ENCODE measurements around the gene MEIS1. TPM values are rescaled to one million over a fixed set of nuclear protein-coding genes. Genes with fewer than 3 reads are reported as not detected.

Gene MEIS1
- polyA plus RNA-seq, 4 donors = 1.1 to 15.0 (median 5.6) TPM

- no peak overlapping the region for H3K27ac ChIP-seq (ENCODE audit: low read depth in 1 of 3, low read length in 2 of 3)
- FAIRE-seq = no peak
- no peaks in the 10 kb centered on the region for H3K4me1 ChIP-seq (ENCODE audit: control insufficient read depth in 3 of 3, insufficient read depth in 2 of 3, low read depth in 1 of 3, low read length in 2 of 3)
- no peaks in the 10 kb centered on the region for H3K27me3 ChIP-seq (ENCODE audit: control insufficient read depth in 3 of 3, insufficient read depth in 3 of 3, low read length in 3 of 3)
- no peaks in the 10 kb centered on the region for H3K36me3 ChIP-seq (ENCODE audit: control insufficient read depth in 3 of 3, insufficient read depth in 2 of 3, low read depth in 1 of 3, low read length in 3 of 3)
- H3K9me3 ChIP-seq (ENCODE audit: control insufficient read depth in 2 of 2, insufficient read depth in 1 of 2, low read depth in 1 of 2, low read length in 1 of 2) = no peaks in the 10 kb centered on the region
- WGBS, 3 donors = 53 to 62% (median 60%) methylated on average over 2 of the region's 2 CpGs
- H3K4me3 ChIP-seq (ENCODE audit: low read depth in 1 of 3, low read length in 3 of 3) = no peak overlapping the region
- no peak for DNase-seq
Measured at GRCh38 chr2:66408905-66409304, 26.0 kb upstream of the MEIS1 start.

GRCh38 chr2:66412874-66413273, 22.1 kb upstream of the MEIS1 start:
- Histone ChIP-seq H3K9me3 (ENCODE audit: control insufficient read depth in 2 of 2, insufficient read depth in 1 of 2, low read depth in 1 of 2, low read length in 1 of 2) (no peaks in the 10 kb centered on the region), H3K4me3 (ENCODE audit: low read depth in 1 of 3, low read length in 3 of 3) (no peak overlapping the region), H3K36me3 (ENCODE audit: control insufficient read depth in 3 of 3, insufficient read depth in 2 of 3, low read depth in 1 of 3, low read length in 3 of 3) (no peaks in the 10 kb centered on the region), H3K4me1 (ENCODE audit: control insufficient read depth in 3 of 3, insufficient read depth in 2 of 3, low read depth in 1 of 3, low read length in 2 of 3) (no peaks in the 10 kb centered on the region), H3K27ac (ENCODE audit: low read depth in 1 of 3, low read length in 2 of 3) (no peak overlapping the region), H3K27me3 (ENCODE audit: control insufficient read depth in 3 of 3, insufficient read depth in 3 of 3, low read length in 3 of 3) (peaks cover 0 to 4% (median 0%) of the 10 kb centered on the region in 3 donors)
- 54 to 77% (median 74%) methylated on average over 1 of the region's 1 CpG for WGBS, 3 donors
- DNase-seq (no peak), FAIRE-seq (no peak)

- Histone ChIP-seq H3K9me3 (ENCODE audit: control insufficient read depth in 2 of 2, insufficient read depth in 1 of 2, low read depth in 1 of 2, low read length in 1 of 2) (no peaks in the 10 kb centered on the region), H3K27ac (ENCODE audit: low read depth in 1 of 3, low read length in 2 of 3) (no peak overlapping the region), H3K27me3 (ENCODE audit: control insufficient read depth in 3 of 3, insufficient read depth in 3 of 3, low read length in 3 of 3) (peaks cover 0 to 4% (median 0%) of the 10 kb centered on the region in 3 donors), H3K36me3 (ENCODE audit: control insufficient read depth in 3 of 3, insufficient read depth in 2 of 3, low read depth in 1 of 3, low read length in 3 of 3) (no peaks in the 10 kb centered on the region), H3K4me3 (ENCODE audit: low read depth in 1 of 3, low read length in 3 of 3) (no peak overlapping the region), H3K4me1 (ENCODE audit: control insufficient read depth in 3 of 3, insufficient read depth in 2 of 3, low read depth in 1 of 3, low read length in 2 of 3) (no peaks in the 10 kb centered on the region)
- FAIRE-seq (no peak), DNase-seq (no peak)
- WGBS, 3 donors = 44 to 86% (median 83%) methylated on average over 1 of the region's 1 CpG
Measured at GRCh38 chr2:66414896-66415295, 20.0 kb upstream of the MEIS1 start.

- no peak overlapping the region for H3K4me3 ChIP-seq (ENCODE audit: low read depth in 1 of 3, low read length in 3 of 3)
- H3K9me3 ChIP-seq (ENCODE audit: control insufficient read depth in 2 of 2, insufficient read depth in 1 of 2, low read depth in 1 of 2, low read length in 1 of 2) = no peaks in the 10 kb centered on the region
- peaks cover 0 to 10% (median 0%) of the 10 kb centered on the region in 3 donors for H3K27me3 ChIP-seq (ENCODE audit: control insufficient read depth in 3 of 3, insufficient read depth in 3 of 3, low read length in 3 of 3)
- DNase-seq (no peak), FAIRE-seq (no peak)
- H3K4me1 ChIP-seq (ENCODE audit: control insufficient read depth in 3 of 3, insufficient read depth in 2 of 3, low read depth in 1 of 3, low read length in 2 of 3) = no peaks in the 10 kb centered on the region
- no peaks in the 10 kb centered on the region for H3K36me3 ChIP-seq (ENCODE audit: control insufficient read depth in 3 of 3, insufficient read depth in 2 of 3, low read depth in 1 of 3, low read length in 3 of 3)
- 92 to 95% (median 92%) methylated on average over 18 of the region's 18 CpGs for WGBS, 3 donors
- H3K27ac ChIP-seq (ENCODE audit: low read depth in 1 of 3, low read length in 2 of 3) = no peak overlapping the region
Measured at GRCh38 chr2:66418381-66418780, 16.5 kb upstream of the MEIS1 start.

GRCh38 chr2:66421612-66422011, 13.3 kb upstream of the MEIS1 start:
- no peak for FAIRE-seq
- H3K36me3 ChIP-seq (ENCODE audit: control insufficient read depth in 3 of 3, insufficient read depth in 2 of 3, low read depth in 1 of 3, low read length in 3 of 3) = no peaks in the 10 kb centered on the region

GRCh38 chr2:66423391-66424124, 11.4 kb upstream of the MEIS1 start:
- DNase-seq (no peak), FAIRE-seq (no peak)
- H3K4me3 ChIP-seq (ENCODE audit: low read depth in 1 of 3, low read length in 3 of 3) = no peak overlapping the region
- H3K27me3 ChIP-seq (ENCODE audit: control insufficient read depth in 3 of 3, insufficient read depth in 3 of 3, low read length in 3 of 3) = peaks cover 0 to 41% (median 9%) of the 10 kb centered on the region in 3 donors
- no peak overlapping the region for H3K27ac ChIP-seq (ENCODE audit: low read depth in 1 of 3, low read length in 2 of 3)
- 82 to 90% (median 89%) methylated on average over 2 of the region's 2 CpGs for WGBS, 3 donors
- peaks cover 0 to 3% (median 0%) of the 10 kb centered on the region in 3 donors for H3K4me1 ChIP-seq (ENCODE audit: control insufficient read depth in 3 of 3, insufficient read depth in 2 of 3, low read depth in 1 of 3, low read length in 2 of 3)
- no peaks in the 10 kb centered on the region for H3K36me3 ChIP-seq (ENCODE audit: control insufficient read depth in 3 of 3, insufficient read depth in 2 of 3, low read depth in 1 of 3, low read length in 3 of 3)
- no peaks in the 10 kb centered on the region for H3K9me3 ChIP-seq (ENCODE audit: control insufficient read depth in 2 of 2, insufficient read depth in 1 of 2, low read depth in 1 of 2, low read length in 1 of 2)

More at GRCh38 chr2:66421612-66422011, 13.3 kb upstream of the MEIS1 start:
- DNase-seq = no peak
- Histone ChIP-seq H3K9me3 (ENCODE audit: control insufficient read depth in 2 of 2, insufficient read depth in 1 of 2, low read depth in 1 of 2, low read length in 1 of 2) (no peaks in the 10 kb centered on the region), H3K4me1 (ENCODE audit: control insufficient read depth in 3 of 3, insufficient read depth in 2 of 3, low read depth in 1 of 3, low read length in 2 of 3) (peaks cover 0 to 3% (median 0%) of the 10 kb centered on the region in 3 donors), H3K27ac (ENCODE audit: low read depth in 1 of 3, low read length in 2 of 3) (no peak overlapping the region), H3K4me3 (ENCODE audit: low read depth in 1 of 3, low read length in 3 of 3) (no peak overlapping the region), H3K27me3 (ENCODE audit: control insufficient read depth in 3 of 3, insufficient read depth in 3 of 3, low read length in 3 of 3) (peaks cover 0 to 32% (median 5%) of the 10 kb centered on the region in 3 donors)
- 83 to 89% (median 84%) methylated on average over 1 of the region's 1 CpG for WGBS, 3 donors

GRCh38 chr2:66426244-66427111, 8.4 kb upstream of the MEIS1 start:
- FAIRE-seq (no peak), DNase-seq (no peak)
- Histone ChIP-seq H3K9me3 (ENCODE audit: control insufficient read depth in 2 of 2, insufficient read depth in 1 of 2, low read depth in 1 of 2, low read length in 1 of 2) (no peaks in the 10 kb centered on the region), H3K4me1 (ENCODE audit: control insufficient read depth in 3 of 3, insufficient read depth in 2 of 3, low read depth in 1 of 3, low read length in 2 of 3) (peaks cover 0 to 13% (median 0%) of the 10 kb centered on the region in 3 donors), H3K27ac (ENCODE audit: low read depth in 1 of 3, low read length in 2 of 3) (peak overlapping the region in 1 of 3 donors; percentile 44), H3K36me3 (ENCODE audit: control insufficient read depth in 3 of 3, insufficient read depth in 2 of 3, low read depth in 1 of 3, low read length in 3 of 3) (no peaks in the 10 kb centered on the region), H3K4me3 (ENCODE audit: low read depth in 1 of 3, low read length in 3 of 3) (peak overlapping the region in 1 of 3 donors; percentile 47), H3K27me3 (ENCODE audit: control insufficient read depth in 3 of 3, insufficient read depth in 3 of 3, low read length in 3 of 3) (peaks cover 0 to 49% (median 9%) of the 10 kb centered on the region in 3 donors)
- 6 to 11% (median 10%) methylated on average over 59 to 60 of the region's 60 CpGs for WGBS, 3 donors

GRCh38 chr2:66427300-66427699, 7.6 kb upstream of the MEIS1 start:
- no peaks in the 10 kb centered on the region for H3K36me3 ChIP-seq (ENCODE audit: control insufficient read depth in 3 of 3, insufficient read depth in 2 of 3, low read depth in 1 of 3, low read length in 3 of 3)
- WGBS, 3 donors = 18 to 53% (median 37%) methylated on average over 9 of the region's 9 CpGs
- H3K27me3 ChIP-seq (ENCODE audit: control insufficient read depth in 3 of 3, insufficient read depth in 3 of 3, low read length in 3 of 3) = peaks cover 4 to 52% (median 9%) of the 10 kb centered on the region in 3 donors
- FAIRE-seq (no peak), DNase-seq (no peak)
- H3K4me3 ChIP-seq (ENCODE audit: low read depth in 1 of 3, low read length in 3 of 3) = no peak overlapping the region
- H3K27ac ChIP-seq (ENCODE audit: low read depth in 1 of 3, low read length in 2 of 3) = no peak overlapping the region
- H3K4me1 ChIP-seq (ENCODE audit: control insufficient read depth in 3 of 3, insufficient read depth in 2 of 3, low read depth in 1 of 3, low read length in 2 of 3) = peaks cover 0 to 19% (median 0%) of the 10 kb centered on the region in 3 donors
- H3K9me3 ChIP-seq (ENCODE audit: control insufficient read depth in 2 of 2, insufficient read depth in 1 of 2, low read depth in 1 of 2, low read length in 1 of 2) = no peaks in the 10 kb centered on the region
